Aorta (tissue), 5 donors: ENCODE measurements around the gene GOLGA6L25. TPM values are rescaled to one million over a fixed set of nuclear protein-coding genes. Genes with fewer than 3 reads are reported as not detected.
"Not testable (repeated sequence)": the region's sequence is repeated elsewhere in the genome, so short reads cannot be mapped to it uniquely, and the experiment has no call there.

ENCODE experiments used
- ATAC-seq: fragments of 200-7000 bp; cut with Tn5 transposase; one replicate; pipeline ENCODE4 v1.9.1; 2022; ENCODE audit warnings: moderate library complexity; ENCODE audit not compliant: low FRiP score
- DNase-seq, 2 donors: peaks; one replicate each; pipeline ENCODE4 v3.0.0-alpha.2; 2020
- H3K27ac ChIP-seq, 2 donors: one replicate each; pipeline ENCODE4 v1.5.1; 2013; ENCODE audit warnings: low read length in 2 of 2, mild to moderate bottlenecking in 2 of 2, moderate library complexity in 2 of 2, control low read depth in 1 of 2, inconsistent platforms in 1 of 2, low read depth in 1 of 2
- H3K27me3 ChIP-seq, 2 donors: one replicate each; pipeline ENCODE4 v1.6.1; 2013; ENCODE audit warnings: control low read depth in 1 of 2, low read length in 1 of 2, mild to moderate bottlenecking in 1 of 2, moderate library complexity in 1 of 2; ENCODE audit not compliant: insufficient read depth in 2 of 2, control insufficient read depth in 1 of 2
- H3K36me3 ChIP-seq, 2 donors: one replicate each; pipeline ENCODE4 v1.6.1; 2013; ENCODE audit warnings: control low read depth in 1 of 2, low read length in 1 of 2, mild to moderate bottlenecking in 1 of 2; ENCODE audit not compliant: insufficient read depth in 2 of 2, control insufficient read depth in 1 of 2
- H3K4me1 ChIP-seq, 2 donors: one replicate each; pipeline ENCODE4 v1.6.1; 2013; ENCODE audit warnings: low read length in 2 of 2, control low read depth in 1 of 2, mild to moderate bottlenecking in 1 of 2, moderate library complexity in 1 of 2; ENCODE audit not compliant: insufficient read depth in 2 of 2, control insufficient read depth in 1 of 2
- H3K4me3 ChIP-seq, 2 donors: one replicate each; pipeline ENCODE4 v1.5.1; 2013; ENCODE audit warnings: low read length in 2 of 2, control low read depth in 1 of 2, mild to moderate bottlenecking in 1 of 2
- H3K9me3 ChIP-seq: one replicate; pipeline ENCODE4 v1.6.1; 2013; ENCODE audit warnings: mild to moderate bottlenecking, low read length; ENCODE audit not compliant: control insufficient read depth
- WGBS, 2 donors: extraction: QIAGEN DNeasy Blood & Tissue Kit; methylation state at CpG; one replicate each; pipeline ENCODE4 v1.1.7; 2013; 5-methylcytosine and 5-hydroxymethylcytosine counted together
- intact Hi-C, 2 donors: fragments of 100-400 bp; cut with DNase I; formaldehyde crosslinking; loops; one replicate each; pipeline versions ENCODE4 v1.14.2 to v1.15.0; 2022
- long read RNA-seq, 2 donors: library from polyadenylated mRNA; unstranded; transcript quantifications; one replicate each; pipeline ENCODE4 v2.0.0, GENCODE V29; 2020 to 2021
- polyA plus RNA-seq, 2 donors: library from polyadenylated mRNA; stranded (reverse); fragments of 200-250 nt; gene quantifications; one replicate each; pipeline ENCODE4 v1.2.3, GENCODE V29; 2013
- total RNA-seq, 2 donors: library from RNA; stranded (reverse); fragmentation: NEBNext Ultra II Directional; extraction: Animal tissue kit (Norgen Biotek cat#: 25700); gene quantifications; one replicate each; pipeline ENCODE4 v1.2.1, GENCODE V29; 2021
- donor health status: healthy with polysubstance abuse.
- donor health status: Bipolar disorder and iron deficiency.
- donor health status: DM: no; HTN: no; CAD: no.
- donor health status: DM: no; HTN: no; CAD: no.
- donor health status: DM: yes; HTN: yes; CAD: no.

GOLGA6L25 gene, protein sequence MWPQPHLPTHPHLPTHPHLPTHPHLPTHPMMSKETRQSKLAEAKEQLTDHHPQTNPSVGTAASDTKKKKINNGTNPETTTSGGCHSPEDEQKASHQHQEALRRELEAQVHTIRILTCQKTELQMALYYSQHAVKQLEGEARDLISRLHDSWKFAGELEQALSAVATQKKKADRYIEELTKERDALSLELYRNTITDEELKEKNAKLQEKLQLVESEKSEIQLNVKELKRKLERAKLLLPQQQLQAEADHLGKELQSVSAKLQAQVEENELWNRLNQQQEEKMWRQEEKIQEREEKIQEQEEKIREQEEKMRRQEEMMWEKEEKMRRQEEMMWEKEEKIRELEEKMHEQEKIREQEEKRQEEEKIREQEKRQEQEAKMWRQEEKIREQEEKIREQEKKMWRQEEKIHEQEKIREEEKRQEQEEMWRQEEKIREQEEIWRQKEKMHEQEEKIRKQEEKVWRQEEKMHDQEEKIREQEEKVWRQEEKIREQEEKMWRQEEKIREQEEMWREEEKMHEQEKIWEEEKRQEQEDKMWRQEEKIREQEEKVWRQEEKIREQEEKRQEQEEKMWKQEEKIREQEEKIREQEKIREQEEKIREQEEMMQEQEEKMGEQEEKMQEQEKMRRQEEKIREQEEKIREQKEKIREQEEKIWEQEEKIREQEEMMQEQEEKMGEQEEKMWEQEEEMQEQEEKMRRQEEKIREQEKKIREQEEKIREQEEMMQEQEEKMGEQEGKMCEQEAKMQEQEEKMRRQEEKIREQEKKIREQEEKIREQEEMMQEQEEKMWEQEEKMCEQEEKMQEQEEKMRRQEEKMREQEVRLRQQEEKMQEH
- total RNA-seq (not detected), polyA plus RNA-seq (not detected)
- long read RNA-seq, donor 1 = 0 reads
- long read RNA-seq, donor 2 = 0 reads

DNA sequence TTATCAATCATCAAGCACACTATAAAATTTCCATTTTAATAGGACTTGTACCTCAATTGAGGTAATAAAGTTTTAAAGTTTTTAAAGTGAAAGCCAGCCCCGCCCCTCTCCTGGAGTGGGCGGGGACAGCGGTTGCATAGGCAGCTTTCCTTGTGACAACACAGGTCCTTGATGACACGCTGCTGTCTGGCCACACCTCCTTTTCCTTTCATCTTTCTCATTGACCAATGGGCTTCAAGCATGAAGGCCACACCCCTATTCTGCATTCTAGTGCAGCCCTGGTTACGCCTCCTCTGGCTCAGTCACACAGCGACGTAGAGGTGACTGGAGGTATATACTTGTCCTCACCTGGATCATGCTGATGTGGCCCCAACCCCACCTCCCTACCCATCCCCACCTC, at the start of gene GOLGA6L25:
GOLGA6L25 (plus strand) TSS at position 301 of the 400 bp plus-strand sequence; CDS start at position 362, 61 bp downstream.
- DNase-seq, ATAC-seq, H3K4me3 ChIP-seq, H3K9me3 ChIP-seq, H3K36me3 ChIP-seq, intact Hi-C loops, H3K27me3 ChIP-seq, H3K4me1 ChIP-seq, H3K27ac ChIP-seq: not testable (repeated sequence)
- WGBS, 2 donors = no CpG with 5 or more reads among the region's 7 CpGs

DNA sequence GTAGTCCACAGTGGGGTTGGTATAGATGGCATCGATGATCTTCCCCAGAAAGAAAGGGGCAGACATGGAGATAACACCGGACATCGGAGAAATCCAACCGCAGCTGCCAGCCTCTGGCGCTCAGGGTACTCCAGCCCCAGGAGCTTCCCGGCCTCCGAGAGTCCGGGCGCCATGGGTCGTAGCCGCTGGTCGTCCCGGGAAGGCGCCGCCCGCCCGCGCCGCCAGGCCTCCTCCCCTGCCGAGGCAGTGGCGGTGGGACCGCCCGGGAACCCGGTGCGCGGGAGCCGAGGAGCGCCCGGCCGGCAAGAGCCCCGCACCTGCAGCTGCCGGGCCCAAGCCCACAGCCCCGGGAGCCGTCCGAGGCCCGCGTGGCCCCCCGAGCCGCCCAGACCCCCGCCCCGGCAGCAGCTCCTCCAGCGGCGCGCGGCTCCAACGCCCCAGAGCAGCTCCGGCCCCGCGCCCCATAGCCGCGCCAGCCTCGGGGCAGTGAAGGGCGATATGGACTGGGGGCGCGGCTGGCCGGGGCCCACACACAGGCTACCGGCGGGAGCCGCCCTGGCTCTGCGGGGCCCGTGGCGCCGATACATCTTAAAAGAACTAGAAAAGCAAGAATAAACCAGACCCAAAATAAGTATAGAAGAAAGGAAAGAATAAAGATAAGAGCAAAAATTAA, 45.0 kb upstream of the GOLGA6L25 start:
- H3K27ac ChIP-seq, intact Hi-C loops, DNase-seq, H3K4me1 ChIP-seq, H3K36me3 ChIP-seq, H3K9me3 ChIP-seq, H3K4me3 ChIP-seq, H3K27me3 ChIP-seq: not testable (repeated sequence)
- 0 to 2% methylated on average over 10 to 19 of the region's 63 CpGs for WGBS, 2 donors
- ATAC-seq = peak; percentile 60

DNA sequence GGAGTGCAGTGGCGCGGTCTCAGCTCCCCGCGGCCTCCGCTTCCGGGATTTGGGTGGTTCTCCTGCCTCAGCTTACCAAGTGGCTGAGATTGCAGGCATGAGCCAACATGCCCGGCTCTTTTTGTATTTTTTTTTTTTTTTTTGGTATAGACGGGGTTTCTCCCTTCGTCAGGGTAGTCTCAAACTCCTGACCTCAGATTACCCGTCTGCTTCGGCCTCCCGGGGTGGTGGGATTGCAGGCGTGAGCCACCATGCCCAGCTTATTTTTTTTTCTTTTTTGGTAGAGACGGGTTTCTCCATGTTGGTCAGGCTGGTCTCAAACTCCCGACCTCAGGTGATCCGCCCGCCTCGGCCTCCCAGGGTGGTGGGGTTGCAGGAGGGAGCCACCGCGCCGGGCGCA, 39.2 kb upstream of the GOLGA6L25 start:
- H3K4me3 ChIP-seq, H3K36me3 ChIP-seq, H3K4me1 ChIP-seq, H3K27ac ChIP-seq, intact Hi-C loops, H3K9me3 ChIP-seq, DNase-seq, H3K27me3 ChIP-seq: not testable (repeated sequence)
- 85 to 90% methylated on average over 7 of the region's 22 CpGs for WGBS, 2 donors
- peak; percentile 74 for ATAC-seq

DNA sequence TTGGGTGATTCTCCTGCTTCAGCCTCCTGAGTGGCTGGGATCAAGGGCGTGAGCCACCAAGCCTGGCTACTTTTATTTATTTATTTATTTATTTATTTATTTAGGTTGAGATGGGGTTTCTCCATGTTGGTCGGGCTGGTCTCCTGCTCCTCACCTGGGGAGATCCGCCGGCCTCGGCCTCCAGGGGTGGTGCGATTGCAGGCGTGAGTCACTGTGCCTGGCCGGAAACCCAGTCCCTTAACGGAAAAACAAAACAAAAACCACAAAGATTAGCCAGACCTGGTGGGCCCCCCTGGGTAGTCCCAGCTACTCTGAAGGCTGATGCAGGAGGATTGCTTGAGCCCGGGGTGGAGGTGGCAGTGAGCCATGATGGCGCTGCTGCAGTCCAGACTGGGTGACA, 38.2 kb upstream of the GOLGA6L25 start:
- DNase-seq, H3K27me3 ChIP-seq, H3K4me1 ChIP-seq, H3K36me3 ChIP-seq, H3K27ac ChIP-seq, H3K9me3 ChIP-seq, ATAC-seq, intact Hi-C loops, H3K4me3 ChIP-seq: not testable (repeated sequence)
- WGBS, 2 donors = 100% methylated on average over 2 of the region's 11 CpGs

DNA sequence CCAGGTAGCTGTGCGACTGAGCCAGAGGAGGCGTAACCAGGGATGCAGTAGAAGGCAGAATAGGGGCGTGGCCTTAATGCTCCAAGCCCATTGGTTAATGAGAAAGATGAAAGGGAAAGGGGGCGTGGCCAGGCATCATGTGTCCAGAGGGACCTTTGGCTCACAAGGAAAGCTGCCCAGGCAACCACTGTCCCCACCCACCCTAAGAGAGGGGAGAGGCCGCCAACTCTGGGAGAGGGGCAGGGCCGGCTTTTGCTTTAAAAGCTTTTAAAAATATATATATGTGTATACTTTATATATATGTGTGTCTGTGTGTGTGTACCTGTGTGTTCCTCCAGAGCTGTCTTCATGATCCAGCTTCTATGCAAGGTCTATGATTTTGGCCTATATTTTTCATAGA, 20.4 kb upstream of the GOLGA6L25 start, which contains the start of gene GOLGA8G:
GOLGA8G (minus strand) TSS at position 18 of the 400 bp plus-strand sequence. CDS start 62 bp downstream, outside the sequence.
- H3K27me3 ChIP-seq, intact Hi-C loops, H3K27ac ChIP-seq, ATAC-seq, H3K4me3 ChIP-seq, H3K9me3 ChIP-seq, H3K4me1 ChIP-seq, H3K36me3 ChIP-seq: not testable (repeated sequence)
- 89 to 96% methylated on average over 3 of the region's 6 CpGs for WGBS, 2 donors
- DNase-seq = peak in 1 of 2 donors; percentile 16

DNA sequence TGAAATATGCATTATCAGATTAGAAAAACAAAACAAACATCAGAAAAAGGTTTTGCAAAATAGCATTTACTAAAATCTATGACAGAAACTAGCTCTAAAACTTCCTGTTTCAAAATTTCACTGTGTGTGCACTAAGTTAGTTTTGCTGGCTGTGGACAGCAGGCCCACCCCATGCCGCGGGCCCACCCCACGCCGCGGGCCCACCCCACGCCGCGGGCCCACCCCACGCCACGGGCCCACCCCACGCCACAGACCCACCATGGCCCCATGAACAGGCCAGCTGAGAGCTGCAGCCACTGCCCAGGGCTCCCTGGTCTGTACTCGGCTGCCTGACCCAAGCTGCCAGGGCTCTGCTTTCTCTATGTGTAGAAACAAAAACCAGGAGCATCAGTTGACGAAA, 20.0 kb downstream of the GOLGA6L25 start:
- H3K4me1 ChIP-seq, DNase-seq, H3K27me3 ChIP-seq, H3K9me3 ChIP-seq, H3K4me3 ChIP-seq, H3K27ac ChIP-seq, intact Hi-C loops, ATAC-seq, H3K36me3 ChIP-seq: not testable (repeated sequence)
- WGBS, 2 donors = 85 to 87% methylated on average over 11 to 12 of the region's 13 CpGs

DNA sequence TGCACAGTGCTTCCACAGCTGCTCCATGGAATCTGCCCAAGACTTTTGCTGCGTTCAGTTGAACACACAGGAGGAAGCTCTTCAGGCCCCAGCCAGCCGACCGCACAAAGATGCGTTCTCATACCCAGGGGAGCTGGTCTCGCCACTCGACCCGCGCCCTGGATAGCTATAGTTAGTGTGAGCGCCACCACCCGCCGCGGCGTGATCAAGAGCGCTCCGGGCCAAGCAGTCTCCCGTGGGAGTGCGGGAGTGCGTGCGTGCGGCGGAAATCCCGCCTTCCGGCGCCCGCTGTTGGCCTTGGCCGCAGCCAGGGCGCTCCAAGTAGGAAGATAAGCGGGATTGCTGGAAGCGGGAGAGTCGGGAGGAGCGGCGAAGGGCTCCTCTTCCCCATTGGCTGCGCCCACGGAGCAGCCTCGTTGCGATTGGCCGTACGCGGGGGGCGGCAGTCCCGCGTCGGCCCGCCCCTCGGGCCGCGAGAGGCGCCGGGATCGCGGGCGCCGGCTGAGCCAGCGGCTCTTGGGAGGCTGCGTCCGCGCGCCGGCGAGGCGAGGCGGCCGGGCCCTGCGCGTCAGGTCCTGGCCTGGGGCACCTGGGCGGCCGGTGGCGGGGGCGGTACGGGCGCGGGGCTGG, 35.7 kb downstream of the GOLGA6L25 start:
- H3K9me3 ChIP-seq, H3K27ac ChIP-seq, DNase-seq, H3K4me3 ChIP-seq, intact Hi-C loops, H3K36me3 ChIP-seq, H3K27me3 ChIP-seq, H3K4me1 ChIP-seq, ATAC-seq: not testable (repeated sequence)
- WGBS, 2 donors = 0% methylated on average over 1 of the region's 72 CpGs; no CpG with 5 or more reads in 1 of the 2 donors

DNA sequence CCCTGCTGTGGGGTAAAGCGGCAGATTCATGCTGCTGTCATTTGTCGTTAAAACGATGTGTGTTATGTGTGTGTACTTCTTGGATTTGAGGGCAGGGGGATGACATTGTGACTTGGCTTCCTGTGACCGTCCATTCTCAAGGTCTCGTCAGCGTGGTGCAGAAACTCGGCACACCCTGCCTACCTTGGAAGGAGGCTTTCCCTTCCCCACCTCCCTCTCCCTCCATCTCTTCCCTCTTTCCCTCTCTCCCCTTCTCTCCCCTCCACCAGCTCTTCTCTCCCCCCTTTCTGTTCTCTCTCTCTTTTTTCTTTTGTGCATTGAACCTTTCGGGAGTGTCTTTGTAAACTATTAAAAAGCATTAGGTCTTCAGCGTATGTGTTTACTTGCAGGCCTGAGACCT, 36.4 kb downstream of the GOLGA6L25 start:
- ATAC-seq, H3K4me1 ChIP-seq, H3K9me3 ChIP-seq, H3K36me3 ChIP-seq, H3K4me3 ChIP-seq, intact Hi-C loops, H3K27me3 ChIP-seq, H3K27ac ChIP-seq, DNase-seq: not testable (repeated sequence)
- WGBS, 2 donors = 0 to 2% methylated on average over 5 to 9 of the region's 9 CpGs
